Stromal cell of bone marrow (primary cell): Measurements from ENCODE around the gene ABCB1.
A peak's percentile ranks its signal among the peaks of the same experiment; 100 is the strongest.

Experiments
- DNase-seq: peaks from one replicate; pipeline ENCODE4 v3.0.0-alpha.2; 2012; ENCODE audit warnings: low read depth

Gene ABCB1

DNA sequence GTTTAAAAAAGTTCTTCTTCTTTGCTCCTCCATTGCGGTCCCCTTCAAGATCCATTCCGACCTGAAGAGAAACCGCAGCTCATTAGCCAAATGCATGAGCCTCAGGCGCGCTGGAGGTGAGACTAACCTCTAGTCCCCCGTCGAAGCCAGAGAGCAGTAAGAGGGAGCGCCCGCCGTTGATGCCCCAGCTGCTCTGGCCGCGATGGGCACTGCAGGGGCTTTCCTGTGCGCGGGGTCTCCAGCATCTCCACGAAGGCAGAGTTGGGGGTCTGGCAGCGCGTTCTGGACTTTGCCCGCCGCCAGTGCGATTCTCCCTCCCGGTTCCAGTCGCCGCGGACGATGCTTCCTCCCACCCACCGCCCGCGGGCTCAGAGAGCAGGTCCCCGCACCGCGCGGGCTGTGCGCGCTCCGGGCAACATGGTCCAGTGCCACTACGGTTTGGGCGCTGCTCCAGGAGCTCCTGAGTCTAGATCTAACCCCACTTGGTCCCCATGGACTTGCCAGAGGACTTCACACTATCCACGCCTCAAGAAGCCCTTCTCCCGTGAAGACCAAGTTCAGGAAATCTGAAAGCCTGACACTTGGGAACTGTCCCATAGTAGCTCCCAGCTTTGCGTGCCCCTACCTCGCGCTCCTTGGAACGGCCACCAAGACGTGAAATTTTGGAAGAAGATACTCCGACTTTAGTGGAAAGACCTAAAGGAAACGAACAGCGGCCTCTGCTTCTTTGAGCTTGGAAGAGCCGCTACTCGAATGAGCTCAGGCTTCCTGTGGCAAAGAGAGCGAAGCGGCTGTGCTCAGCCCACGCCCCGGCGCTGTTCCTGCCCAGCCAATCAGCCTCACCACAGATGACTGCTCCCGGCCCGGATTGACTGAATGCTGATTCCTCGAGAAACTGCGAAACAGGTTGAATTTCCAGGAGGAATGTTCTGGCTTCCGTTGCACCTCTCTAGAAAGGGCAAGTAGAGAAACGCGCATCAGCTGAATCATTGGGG lies at the start of gene ABCB1:
ABCB1 (minus strand) TSS at position 755 of the 995 bp plus-strand sequence; CDS start at position 55, 700 bp downstream.
- peak; percentile 6 for DNase-seq

DNA sequence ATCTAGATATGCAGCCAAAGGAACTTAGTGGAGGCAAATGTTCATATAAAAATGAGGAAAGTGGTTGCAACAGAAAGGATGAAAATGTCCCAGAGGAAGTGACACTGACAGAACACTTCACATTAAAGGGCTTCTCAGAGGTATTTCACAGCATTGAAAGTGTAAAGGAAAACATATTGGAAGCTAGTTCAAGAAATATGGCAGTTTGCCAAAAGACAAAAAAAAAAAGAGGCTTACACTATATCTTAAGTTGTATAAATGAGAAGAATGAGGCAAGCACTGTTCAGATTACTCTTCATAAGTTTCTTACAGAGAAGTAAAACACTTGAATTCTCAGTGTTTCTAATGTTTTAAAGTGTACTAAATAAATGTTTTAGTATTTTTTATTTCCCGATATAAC lies 47.6 kb upstream of the ABCB1 start:
- no peak for DNase-seq

DNA sequence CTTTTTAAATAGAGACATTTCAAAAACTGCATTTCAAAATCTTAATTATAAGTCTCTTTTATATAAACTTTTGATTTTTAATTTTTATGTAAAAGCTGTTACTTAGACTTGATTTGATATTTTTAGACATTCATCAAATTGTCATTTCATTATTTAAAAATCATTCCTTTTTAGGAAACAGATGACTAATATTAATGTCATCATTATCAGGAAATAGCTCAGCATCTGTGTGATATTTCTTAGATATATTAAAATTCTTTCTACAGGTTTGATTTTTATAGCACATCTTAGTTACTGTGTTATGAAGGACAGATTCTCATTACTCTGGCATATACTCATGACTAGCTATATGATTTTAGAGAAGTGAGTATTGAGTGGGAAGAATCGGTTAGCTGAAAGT lies 44.8 kb upstream of the ABCB1 start:
- no peak for DNase-seq

DNA sequence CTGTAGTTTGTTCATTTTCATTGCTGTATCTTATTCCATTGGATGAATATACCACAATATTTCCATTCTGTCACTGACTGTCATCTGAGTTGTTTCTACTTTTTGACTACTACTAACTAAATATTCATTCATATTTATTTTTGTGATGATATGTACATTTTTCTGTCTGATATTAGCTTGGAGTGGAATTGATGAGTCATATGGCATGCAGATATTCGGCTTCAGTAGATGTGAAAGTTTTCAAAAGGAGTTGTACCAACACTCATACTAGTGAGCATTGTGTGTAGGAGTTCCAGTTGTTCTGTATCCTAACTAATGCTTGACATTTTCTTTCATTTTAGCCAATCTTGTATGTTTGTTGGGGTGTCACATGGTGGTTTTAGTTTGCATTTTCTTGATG lies 35.2 kb upstream of the ABCB1 start:
- no peak for DNase-seq

DNA sequence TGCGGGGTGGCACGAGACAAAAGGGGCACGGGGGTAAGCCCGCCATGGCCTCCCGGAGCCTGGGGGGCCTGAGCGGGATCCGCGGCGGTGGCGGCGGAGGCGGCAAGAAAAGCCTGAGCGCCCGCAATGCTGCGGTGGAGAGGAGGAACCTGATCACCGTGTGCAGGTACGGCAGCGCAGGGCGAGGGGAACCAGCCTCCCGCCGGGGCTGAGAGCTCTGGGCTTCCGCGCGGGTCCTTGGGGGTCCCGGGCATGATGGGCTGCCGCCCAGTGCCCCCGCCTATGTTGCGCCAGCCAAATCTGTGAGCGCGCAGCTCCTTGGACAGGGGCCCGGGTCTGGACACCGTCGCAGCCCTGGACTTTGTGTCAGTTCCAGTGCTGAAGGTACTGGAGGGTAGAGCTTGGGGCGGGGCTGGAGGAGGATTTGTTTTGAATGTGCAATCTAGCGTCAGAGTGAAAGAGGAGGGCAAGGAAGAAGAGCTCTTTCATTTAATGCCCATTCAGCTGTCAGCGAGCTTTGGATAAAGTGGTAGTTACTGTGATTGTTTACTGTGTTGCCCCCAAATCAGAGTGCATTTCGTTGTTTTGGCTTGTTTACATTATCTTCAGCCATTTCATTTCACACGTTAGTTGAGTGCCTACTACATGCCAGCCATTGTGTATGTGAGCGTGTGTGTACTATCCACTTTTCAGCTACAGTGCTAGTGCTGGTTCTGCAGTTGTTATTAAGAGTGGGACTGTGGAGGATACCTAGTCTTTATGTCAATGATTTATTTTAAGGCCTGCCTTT lies 28.3 kb upstream of the ABCB1 start:
- DNase-seq: no peak

DNA sequence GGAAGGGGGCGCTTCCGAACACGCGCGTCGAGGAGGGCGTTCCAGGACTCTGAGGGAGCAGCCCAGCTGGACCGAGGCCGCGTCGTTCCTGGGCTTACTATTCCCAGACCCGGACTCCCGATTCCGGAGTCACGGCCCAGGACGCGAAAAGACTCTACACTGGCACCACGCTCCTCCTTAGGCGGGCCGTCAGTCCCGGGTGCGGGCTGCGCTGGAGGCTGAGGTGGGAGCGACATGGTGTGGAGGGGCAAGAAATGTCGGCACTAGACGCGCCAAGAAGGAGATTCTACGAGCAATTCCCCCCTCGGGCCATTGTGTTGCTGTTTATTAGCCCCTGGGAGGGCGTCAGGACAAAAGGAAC lies 26.9 kb upstream of the ABCB1 start:
- DNase-seq: no peak

DNA sequence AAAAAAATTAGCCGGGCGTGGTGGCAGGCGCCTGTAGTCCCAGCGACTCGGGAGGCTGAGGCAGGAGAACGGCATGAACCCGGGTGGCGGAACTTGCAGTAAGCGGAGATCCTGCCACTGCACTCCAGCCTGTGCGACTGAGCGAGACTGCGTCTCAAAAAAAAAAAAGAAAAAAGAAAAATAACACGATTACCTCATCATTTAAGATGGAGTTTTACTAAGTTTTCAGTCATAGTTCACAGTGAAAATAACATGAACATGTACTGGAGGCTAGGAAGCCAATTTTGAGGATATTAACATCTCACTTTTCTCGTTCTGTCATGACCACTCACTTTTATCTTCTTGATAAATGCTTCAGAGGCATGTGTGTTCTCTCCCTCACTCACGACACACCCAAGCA lies 24.4 kb upstream of the ABCB1 start:
- no peak for DNase-seq

DNA sequence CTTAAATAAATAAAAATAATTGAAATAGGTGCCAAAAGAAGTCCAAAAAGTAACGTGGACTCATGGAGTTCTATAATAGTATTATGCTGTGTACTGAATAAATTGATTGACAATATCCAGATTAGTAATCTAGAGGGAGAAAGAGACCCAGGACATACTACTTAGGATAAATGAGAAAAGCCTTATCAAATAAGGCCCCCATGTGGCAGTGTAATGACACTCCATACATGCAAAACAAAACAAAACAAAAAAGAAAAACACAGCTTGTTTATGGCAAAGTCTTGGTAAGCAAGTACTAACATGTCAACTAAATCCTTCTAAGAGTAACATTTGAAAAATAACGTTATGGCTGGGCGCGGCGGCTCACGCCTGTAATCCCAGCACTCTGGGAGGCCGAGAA lies 23.9 kb upstream of the ABCB1 start:
- no peak for DNase-seq

DNA sequence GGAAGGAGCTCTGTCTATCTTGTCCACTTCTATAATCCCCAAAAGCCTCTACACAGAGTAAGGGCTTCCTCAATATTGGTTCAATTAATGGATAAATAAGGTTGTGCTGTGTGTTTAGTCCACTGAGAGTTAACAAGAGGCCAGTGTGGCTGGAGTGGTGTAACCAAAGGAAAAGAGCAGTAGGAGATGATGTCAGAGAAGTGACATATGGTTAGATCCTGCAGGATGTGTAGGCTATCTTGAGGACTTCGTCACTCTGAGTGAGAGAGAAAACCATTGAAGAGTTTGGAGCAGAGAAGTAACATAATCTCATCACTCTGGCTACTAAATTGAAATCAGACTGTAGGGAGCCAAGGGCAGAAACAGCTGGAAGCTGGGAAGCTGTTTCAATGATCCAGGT lies 14.5 kb upstream of the ABCB1 start:
- DNase-seq: no peak

DNA sequence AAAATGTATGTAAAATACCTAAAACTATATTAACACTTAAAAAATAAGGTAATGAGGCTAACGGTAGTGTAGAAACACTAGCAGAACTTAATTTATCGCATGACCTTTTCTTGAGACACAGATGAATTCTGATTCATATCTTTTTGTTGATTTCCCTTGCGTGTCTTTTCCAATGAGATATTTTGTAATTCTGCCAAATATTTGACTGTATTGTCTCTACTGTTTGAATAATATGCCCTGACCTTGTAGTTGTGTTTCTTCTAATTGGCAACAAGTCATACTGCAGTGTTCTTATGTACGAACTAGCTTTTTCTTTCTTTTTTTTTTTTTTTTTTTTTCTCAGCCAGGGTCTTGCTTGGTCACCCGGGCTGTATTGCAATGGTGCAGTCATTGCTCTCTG lies 9.2 kb upstream of the ABCB1 start:
- DNase-seq: no peak

DNA sequence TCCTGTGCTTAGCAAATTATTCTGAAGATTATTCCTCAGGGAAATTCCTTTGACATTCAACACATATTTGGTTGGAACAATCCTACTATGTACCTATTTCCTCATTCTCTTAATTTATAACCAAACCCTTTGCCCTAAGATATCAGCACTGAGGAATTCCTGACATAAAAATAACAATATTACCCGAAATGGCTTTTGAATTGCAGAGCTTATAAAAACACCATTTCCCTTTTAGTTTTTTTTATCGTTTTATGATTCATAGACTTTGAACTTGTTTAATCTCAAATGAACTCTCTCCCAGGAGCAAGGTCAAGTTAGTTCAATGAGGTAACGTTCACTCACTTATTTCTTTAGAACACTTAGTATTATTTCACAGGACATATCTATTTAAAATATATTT lies 7.7 kb upstream of the ABCB1 start:
- DNase-seq: no peak

DNA sequence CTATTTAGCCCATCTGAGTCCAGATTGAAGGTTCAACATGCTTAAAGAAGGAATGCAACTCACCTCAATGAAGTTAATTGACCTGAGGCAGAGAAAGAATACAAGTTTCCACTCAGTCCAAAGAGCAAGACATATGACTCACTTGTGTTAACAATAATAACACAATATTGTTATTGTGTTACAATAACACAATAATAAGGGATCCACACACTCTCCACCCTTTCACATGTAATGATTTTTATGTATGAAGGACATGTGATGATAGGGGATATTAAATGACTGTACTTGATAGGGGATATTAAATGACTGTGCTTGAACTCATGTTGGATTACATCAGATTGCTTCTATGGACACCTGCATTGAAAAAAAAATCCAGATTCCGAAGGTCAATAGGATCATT lies 3.6 kb upstream of the ABCB1 start:
- no peak for DNase-seq

DNA sequence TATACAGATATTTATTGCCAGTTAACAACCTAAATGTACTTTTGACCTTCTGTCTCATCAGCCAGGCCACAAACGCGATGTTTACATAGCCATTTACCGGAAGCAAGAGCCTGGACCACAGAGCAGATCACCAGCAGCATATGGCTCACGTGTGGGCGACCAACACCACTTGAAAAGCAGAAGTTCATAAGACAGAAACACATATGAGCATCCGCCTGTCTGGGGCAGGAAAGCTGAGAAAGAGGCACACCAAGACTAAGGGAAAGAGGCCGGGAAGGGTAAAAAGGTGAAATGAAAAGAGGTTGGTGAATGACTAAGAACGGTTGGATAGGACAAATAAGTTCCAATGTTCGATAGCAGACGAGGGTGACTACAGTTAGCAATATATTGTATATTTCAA lies 1.3 kb downstream of the ABCB1 start:
- DNase-seq: no peak

DNA sequence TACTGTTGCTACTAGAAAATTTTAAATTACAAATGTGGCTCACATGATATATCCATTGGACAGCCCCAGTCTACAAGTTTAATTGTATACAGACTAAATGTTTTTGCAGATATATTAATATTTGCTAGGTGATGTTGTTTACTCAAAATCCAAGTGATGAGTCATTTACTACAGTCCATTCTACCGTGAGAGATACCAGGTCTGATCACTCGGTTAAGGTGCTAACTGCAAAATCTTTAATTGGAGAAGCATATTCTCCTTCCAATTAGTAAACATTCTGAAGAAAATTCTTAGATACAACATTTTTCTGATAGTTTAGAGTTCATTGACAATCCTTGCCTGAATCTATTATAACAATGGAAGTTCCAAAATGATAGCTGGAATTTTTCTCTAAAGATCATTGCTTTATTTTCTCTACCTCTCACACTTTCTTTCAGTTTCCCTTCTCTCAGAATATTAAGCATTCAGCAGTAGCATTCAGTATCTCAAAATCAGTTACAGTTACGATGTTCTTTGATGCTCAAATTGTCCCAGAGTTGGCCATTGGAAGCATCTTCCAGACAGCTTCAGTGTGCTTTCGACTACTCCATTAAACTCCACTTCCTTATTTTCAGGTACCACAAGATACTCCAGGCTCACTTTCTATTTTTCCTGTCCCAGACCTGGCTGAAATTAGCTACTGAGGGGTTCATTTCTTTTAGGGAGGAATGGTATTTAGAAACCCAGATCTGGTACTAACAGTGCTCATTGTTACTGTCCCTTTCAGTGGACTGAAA lies 2.3 kb downstream of the ABCB1 start:
- no peak for DNase-seq

DNA sequence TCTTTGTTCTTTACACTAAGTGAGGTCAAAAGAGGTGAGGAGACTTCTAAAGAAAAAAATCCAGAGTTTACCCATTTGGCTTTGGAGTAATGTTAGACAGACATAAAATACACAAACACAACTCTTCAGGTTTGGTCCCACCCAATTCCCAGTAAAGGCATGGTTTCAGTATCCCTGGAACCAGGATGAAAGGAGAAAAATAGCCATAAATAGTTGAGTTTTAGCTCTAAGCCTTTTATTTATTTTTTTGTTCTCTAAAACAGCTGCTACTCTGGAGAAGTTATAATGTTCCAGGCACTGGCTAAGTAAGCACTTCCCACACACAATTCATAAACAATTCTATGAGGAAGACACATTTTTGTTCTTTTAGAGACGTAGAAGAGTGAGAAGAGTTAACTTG lies 4.0 kb downstream of the ABCB1 start:
- DNase-seq: no peak

DNA sequence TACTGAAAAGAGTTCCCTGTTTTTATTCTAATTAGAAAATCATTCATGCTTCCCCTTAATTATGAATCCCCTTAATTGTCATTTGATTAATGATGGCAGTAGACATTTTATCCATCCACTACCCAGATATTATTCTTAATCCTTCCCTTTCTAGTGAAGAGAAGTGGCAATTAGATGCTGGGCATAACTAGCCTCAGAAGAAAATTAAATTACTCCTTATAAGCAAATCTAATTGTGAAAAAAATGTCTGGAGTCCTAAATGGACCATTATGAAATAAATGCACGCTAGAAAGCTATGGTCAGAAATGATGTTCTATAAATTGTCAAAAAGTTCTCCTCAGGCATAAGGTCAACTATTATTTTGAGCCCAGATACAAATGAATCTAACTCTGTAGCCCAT lies 4.5 kb downstream of the ABCB1 start:
- DNase-seq: no peak

DNA sequence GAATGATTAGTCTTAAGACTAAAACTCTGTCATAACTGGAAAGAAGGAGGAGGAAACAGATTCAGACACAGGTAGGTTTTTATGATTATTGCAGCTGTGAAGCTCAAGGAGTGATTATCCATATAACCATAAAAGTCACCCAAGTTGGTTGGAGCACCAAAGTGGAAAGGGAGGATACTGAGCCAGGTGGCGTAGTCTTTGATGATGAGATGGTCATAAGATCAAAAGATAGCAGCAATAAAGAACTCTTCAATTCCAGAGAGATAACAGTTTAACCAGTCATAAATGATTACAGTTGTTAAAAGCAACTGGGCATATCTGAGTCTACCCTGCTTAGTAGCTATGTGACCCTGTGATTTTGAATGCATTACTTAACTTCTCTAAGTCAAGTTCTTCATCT lies 8.4 kb downstream of the ABCB1 start:
- DNase-seq: no peak

DNA sequence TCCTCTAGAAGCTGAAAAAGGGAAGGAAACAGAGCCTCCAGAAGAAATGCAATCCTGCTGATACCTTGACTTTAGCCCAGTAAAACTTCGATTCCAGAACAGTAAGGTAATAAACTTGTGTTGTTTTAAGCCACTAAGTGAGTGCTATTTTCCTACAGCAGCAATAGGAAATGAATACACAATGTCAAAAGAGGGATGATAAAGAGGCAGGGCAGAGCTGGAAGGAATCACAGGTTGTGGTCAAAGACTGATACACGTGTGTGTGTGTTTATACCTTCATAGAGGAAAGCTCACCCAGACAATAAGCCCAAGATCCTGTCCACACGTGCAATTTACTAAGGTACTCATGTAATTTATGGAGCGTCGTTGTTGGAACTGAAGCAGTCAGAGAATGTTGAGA lies 9.5 kb downstream of the ABCB1 start:
- no peak for DNase-seq

DNA sequence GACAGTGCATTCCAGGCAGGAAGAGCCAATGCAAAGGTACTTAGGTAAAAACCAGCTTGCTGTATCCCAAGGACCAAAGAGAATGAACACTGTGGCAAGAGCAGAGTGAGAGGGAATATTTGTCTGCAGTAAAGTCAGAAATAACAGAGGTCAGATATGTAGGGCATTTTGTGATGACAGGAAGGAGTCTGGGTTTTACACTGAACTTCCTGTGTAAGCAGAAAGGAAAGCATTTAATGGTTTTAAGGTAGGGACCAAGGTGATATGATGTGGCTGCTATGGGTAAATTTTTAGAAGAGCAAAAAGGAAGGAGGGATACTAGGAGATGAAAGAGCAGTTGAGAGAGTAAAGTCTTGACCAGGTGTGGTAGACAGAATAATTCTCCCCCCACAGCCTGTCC lies 10.1 kb downstream of the ABCB1 start:
- DNase-seq: no peak

DNA sequence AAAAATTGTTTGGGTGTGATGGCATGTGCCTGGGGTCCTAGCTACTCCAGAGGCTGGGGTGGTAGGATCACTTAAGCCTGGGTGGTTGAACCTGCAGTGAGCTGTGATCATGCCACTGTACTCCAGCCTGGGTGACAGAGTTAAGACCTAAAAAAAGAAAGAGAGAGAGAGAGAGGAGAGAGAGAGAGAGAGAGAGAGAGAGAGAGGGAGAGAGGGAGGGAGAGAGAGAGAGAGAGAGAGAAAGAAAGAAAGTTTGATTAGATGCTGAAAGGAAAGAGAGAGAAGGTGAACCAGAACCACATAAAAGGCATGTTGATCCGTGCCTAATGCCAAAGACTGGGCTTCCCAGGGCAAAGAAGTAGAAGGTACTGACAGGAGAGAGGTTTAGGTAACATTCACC lies 11.1 kb downstream of the ABCB1 start:
- DNase-seq: no peak

DNA sequence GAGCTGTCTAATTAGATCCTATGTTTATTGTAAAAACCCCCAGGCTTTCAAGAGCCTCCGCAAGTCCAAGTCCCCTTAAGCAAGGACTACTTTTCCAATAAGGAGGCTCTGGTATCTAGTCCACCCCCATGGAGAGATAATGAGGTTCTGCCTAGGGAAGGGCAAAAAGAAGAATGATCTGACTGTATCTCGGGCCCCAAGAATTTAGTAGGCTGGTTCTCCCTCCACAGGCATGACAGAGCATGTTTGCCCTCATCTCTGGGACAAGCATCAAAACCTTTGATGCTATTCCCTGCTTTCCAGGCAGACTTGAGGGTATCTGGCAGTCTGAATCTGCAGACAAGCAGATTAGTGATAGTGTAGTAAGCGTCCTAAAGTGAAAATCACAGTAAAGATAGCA lies 19.0 kb downstream of the ABCB1 start:
- DNase-seq: no peak

DNA sequence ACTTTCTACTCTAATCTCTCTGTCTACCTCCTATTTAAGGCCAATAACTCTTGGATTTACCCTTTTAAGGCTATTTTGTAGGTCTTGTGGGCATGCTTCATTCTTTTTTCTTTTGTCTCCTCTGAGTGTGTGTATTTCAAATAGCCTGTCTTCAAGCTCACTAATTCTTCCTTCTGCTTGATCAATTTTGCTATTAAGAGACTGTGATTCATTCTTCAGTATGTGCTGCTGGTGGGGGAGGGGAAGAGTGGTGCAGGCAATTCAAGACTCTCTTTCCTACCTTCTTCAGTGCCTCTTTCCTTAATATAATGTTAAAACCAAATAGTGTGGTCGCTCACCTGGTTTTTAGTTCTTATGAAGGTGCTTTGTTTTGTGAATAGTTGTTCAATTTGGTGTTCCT lies 20.0 kb downstream of the ABCB1 start:
- DNase-seq: no peak

DNA sequence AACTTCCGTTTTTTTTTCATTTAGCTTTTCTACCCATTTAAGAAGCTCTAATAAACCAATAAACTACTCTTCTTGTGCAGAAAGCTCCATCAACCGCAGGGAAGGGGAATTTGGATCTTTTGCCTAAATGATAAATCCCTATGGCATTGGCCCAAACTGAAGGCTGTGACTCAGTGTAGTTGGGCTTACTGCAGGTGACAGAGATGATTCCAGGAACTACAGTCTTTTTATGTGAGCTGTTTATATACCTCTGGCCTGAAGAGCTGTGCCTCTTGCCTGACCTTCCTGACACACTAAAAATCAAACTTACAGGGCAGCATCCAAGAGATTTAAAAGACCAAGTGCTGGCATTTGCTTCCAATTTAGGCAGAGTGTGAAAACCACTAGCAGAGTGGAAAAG lies 25.2 kb downstream of the ABCB1 start:
- no peak for DNase-seq
